Esophagus squamous epithelium (tissue), 5 donors: ENCODE data around the gene DCAF5. TPM values are rescaled to one million over a fixed set of nuclear protein-coding genes. Genes with fewer than 3 reads are reported as not detected.

Experiments
- DNase-seq: peaks from one replicate; lab custom pipeline; 2025; lab: John Stamatoyannopoulos, UW
- H3K27ac ChIP-seq, 4 donors: fragments of 200-600 bp; sonication (generic); one replicate each; pipeline ENCODE4 v1.5.1; 2016 to 2019; ENCODE audit warnings: mild to moderate bottlenecking in 1 of 4
- H3K27me3 ChIP-seq, 4 donors: fragments of 200-600 bp; sonication (generic); 1 replicate in 3 of 4; 2 replicates in 1 of 4; pipeline versions ENCODE4 v1.5.1 to v1.6.0; 2017 to 2021; ENCODE audit warnings: antibody characterized with exemption in 1 of 4
- H3K36me3 ChIP-seq, 3 donors: fragments of 200-600 bp; sonication (generic); one replicate each; pipeline ENCODE4 v1.5.1; 2016 to 2019
- H3K4me1 ChIP-seq, 3 donors: fragments of 200-600 bp; sonication (generic); one replicate each; pipeline ENCODE4 v1.5.1; 2017 to 2019
- H3K4me3 ChIP-seq, 4 donors: fragments of 200-600 bp; sonication (generic); 1 replicate in 3 of 4; 2 replicates in 1 of 4; pipeline ENCODE4 v1.5.1; 2016 to 2019; ENCODE audit warnings: mild to moderate bottlenecking in 2 of 4, moderate library complexity in 1 of 4
- H3K9me3 ChIP-seq, 3 donors: fragments of 200-600 bp; sonication (generic); one replicate each; pipeline ENCODE4 v1.5.1; 2016 to 2019
- POLR2A ChIP-seq, 4 donors: fragments of 450-650 bp; IDR thresholded peaks; one replicate each; pipeline ENCODE4 v1.6.1; 2017; ENCODE audit warnings: antibody characterized with exemption in 4 of 4, mild to moderate bottlenecking in 4 of 4, moderate library complexity in 3 of 4
- WGBS, 2 donors: methylation state at CpG; one replicate each; pipeline ENCODE4 v1.1.5; 2018; 5-methylcytosine and 5-hydroxymethylcytosine counted together
- intact Hi-C: fragments of 100-400 bp; cut with DNase I; formaldehyde crosslinking; loops from one replicate; pipeline ENCODE4 v1.15.0; 2022
- total RNA-seq, 4 donors: library from RNA; depleted of rRNA; stranded (reverse); fragments of >200 nt; gene quantifications; one replicate each; pipeline ENCODE4 v1.1.0, GENCODE V29; 2016
- TF ChIP-seq, protein P1 (sequence below), 6 experiments: fragments of 450-650 bp in 4 of 6; fragments of 200-600 bp in 2 of 6; sonication (generic) in 2 of 6; IDR thresholded peaks; one replicate each; pipeline ENCODE4 v1.5.1; 2016 to 2019; ENCODE audit warnings: antibody characterized with exemption in 6 of 6, mild to moderate bottlenecking in 4 of 6, moderate library complexity in 4 of 6
- donor health status: DM: yes; HTN: yes; CAD: no.

The DCAF5 gene
- total RNA-seq, 4 donors from 2014 or later = 12.4 to 34.7 (median 20.9) TPM

DNA sequence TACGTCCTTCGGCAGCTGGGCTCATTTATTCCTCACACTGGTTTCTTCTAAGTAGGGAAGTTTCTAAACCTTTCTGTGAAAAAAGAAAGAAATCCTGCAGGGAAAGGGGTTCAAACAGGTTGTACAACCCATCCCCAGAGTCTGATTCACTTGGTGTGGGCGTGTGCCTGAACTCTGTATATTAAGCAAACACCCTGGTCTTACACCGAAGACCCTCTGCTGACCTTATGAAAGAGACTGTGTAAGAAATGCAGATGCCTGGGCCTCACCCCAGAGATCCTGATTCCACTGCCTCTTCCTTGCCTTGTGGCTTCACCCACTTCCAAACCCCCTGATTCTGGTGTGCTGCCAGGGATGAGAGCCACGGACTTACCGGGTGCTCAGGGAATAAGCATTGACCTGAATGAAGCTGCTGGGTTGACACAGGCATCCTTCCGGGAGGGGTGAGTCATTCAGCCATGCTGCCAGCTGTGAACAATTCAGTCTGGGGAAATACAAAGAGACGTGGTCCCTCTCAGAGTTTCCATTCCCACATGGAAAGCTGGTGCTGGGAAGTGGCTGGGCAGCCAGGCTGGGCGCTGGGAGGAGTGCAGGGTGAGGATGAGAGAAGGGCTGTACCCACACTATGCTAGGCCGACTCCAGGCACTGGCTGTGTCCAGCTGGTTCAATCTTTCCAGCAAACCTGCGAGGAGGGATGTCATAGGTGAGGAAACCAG, 147.3 kb downstream of the DCAF5 start:
- Histone ChIP-seq H3K27ac (peak overlapping the region; percentile 25 to 73 (median 30)), H3K9me3 (no peaks in the 10 kb centered on the region), H3K4me1 (peaks cover 13 to 24% (median 19%) of the 10 kb centered on the region in 3 donors), H3K4me3 (no peak overlapping the region), H3K27me3 (no peaks in the 10 kb centered on the region), H3K36me3 (no peaks in the 10 kb centered on the region)
- DNase-seq = no peak
- WGBS, 2 donors = 28 to 33% methylated on average over 5 to 9 of the region's 11 CpGs
- TF ChIP-seq, protein P1, sequence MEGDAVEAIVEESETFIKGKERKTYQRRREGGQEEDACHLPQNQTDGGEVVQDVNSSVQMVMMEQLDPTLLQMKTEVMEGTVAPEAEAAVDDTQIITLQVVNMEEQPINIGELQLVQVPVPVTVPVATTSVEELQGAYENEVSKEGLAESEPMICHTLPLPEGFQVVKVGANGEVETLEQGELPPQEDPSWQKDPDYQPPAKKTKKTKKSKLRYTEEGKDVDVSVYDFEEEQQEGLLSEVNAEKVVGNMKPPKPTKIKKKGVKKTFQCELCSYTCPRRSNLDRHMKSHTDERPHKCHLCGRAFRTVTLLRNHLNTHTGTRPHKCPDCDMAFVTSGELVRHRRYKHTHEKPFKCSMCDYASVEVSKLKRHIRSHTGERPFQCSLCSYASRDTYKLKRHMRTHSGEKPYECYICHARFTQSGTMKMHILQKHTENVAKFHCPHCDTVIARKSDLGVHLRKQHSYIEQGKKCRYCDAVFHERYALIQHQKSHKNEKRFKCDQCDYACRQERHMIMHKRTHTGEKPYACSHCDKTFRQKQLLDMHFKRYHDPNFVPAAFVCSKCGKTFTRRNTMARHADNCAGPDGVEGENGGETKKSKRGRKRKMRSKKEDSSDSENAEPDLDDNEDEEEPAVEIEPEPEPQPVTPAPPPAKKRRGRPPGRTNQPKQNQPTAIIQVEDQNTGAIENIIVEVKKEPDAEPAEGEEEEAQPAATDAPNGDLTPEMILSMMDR (IDR thresholded peaks at IDR 0.05) = no peak
- TF ChIP-seq POLR2A (IDR thresholded peaks at IDR 0.05) = no peak
- intact Hi-C loops = no loop called here

DNA sequence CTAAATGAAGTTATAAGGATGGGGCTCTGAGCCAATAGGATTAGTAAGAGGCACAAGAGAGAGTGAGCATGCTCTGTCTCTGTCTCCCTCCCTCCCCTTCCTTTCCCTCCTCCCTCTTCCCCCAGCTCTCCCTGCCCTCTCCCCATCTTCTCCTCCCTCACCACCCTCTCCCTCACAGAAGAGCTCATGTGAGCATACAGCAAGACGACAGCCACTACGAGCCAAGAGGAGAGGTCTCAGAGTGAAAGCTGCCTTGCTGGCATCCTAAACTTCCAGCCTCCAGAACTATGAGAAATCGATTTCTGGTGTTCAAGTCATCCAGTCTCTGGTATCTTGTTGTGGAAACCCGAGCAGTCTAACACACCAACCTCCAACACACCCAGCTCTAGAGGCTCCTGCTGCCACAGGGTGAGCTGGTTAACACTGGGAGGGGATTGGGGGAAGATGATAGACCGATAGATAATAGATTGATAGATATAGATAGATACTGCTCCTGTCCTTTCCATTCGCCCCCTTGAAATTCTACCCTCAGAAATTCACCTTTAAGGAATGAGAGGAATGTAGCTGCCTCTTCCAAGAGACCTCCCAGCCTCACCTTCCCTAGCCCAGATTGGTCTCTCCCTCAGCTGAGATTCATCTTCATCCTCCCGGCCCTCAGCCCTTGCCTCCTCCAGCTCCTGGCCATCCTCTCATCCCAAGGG, 148.0 kb downstream of the DCAF5 start:
- peak overlapping the region in 2 of 4 donors; percentile 9 to 30 for H3K27ac ChIP-seq
- 45 to 60% methylated on average over 7 of the region's 7 CpGs for WGBS, 2 donors
- H3K9me3 ChIP-seq = no peaks in the 10 kb centered on the region
- H3K4me3 ChIP-seq = no peak overlapping the region
- intact Hi-C loops = no loop called here
- DNase-seq = no peak
- TF ChIP-seq, protein P1 (IDR thresholded peaks at IDR 0.05) = no peak
- TF ChIP-seq POLR2A (IDR thresholded peaks at IDR 0.05) = no peak
- no peaks in the 10 kb centered on the region for H3K36me3 ChIP-seq
- peaks cover 13 to 24% (median 19%) of the 10 kb centered on the region in 3 donors for H3K4me1 ChIP-seq
- no peaks in the 10 kb centered on the region for H3K27me3 ChIP-seq

DNA sequence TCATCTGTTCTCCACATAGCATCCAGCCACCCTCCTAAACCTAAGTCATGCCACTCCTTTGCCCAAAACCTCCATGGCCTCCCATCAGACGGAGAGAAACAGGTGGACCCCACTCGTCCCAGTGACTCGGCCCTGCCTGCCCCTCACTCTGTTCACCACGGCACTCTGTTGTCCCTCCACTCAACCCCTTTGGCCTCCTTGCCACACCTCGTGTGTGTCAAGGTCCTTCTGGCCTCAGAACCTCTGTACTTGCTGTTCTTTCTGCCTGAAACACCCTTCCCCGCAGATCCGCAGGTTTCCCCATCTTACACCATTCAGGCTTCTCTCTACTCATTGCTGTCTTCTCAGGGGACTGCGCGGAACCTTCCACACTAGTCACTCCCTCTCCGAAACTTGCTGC, 149.3 kb downstream of the DCAF5 start:
- 85 to 93% methylated on average over 10 of the region's 10 CpGs for WGBS, 2 donors
- no peak for TF ChIP-seq POLR2A (IDR thresholded peaks at IDR 0.05)
- TF ChIP-seq, protein P1 (IDR thresholded peaks at IDR 0.05) = no peak
- H3K36me3 ChIP-seq = no peaks in the 10 kb centered on the region
- no peak overlapping the region for H3K27ac ChIP-seq
- H3K4me3 ChIP-seq = no peak overlapping the region
- no peak for DNase-seq
- no peaks in the 10 kb centered on the region for H3K9me3 ChIP-seq
- no peaks in the 10 kb centered on the region for H3K27me3 ChIP-seq
- intact Hi-C loops = no loop called here
- peaks cover 13 to 24% (median 17%) of the 10 kb centered on the region in 3 donors for H3K4me1 ChIP-seq

DNA sequence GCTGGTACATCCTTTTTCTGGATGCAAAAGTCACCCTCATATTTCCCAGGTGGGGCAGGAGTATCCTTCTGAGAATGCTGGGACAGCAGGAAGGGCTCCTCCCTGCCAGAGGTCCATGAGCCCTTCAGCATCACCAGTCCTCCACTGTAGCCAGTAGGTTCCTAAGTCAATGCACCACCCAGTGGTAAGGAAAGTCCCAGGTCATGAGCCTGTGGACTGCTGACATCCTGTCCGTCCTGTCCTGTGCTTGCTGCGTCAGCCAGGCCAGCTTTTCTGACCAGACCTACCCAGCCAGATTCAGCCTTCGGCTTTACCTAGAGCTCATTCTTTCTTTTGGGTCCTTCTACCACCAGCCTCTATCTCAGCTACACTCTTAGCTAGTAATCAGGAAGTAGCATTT, 150.8 kb downstream of the DCAF5 start:
- no peak for DNase-seq
- intact Hi-C loops = no loop called here

More for the DNA sequence above, 150.8 kb downstream of the DCAF5 start:
- no peaks in the 10 kb centered on the region for H3K9me3 ChIP-seq
- TF ChIP-seq, protein P1 (IDR thresholded peaks at IDR 0.05) = peak in 2 of 6 experiments; percentile 10 to 39
- TF ChIP-seq POLR2A (IDR thresholded peaks at IDR 0.05) = no peak
- no peak overlapping the region for H3K27ac ChIP-seq
- 56 to 60% methylated on average over 3 of the region's 3 CpGs for WGBS, 2 donors
- no peaks in the 10 kb centered on the region for H3K36me3 ChIP-seq
- H3K4me3 ChIP-seq = no peak overlapping the region
- no peaks in the 10 kb centered on the region for H3K27me3 ChIP-seq
- H3K4me1 ChIP-seq = peaks cover 12 to 24% (median 13%) of the 10 kb centered on the region in 3 donors
